Measurements from ENCODE around the gene CHCHD1.
"Not testable (repeated sequence)": the region's sequence is repeated elsewhere in the genome, so short reads cannot be mapped to it uniquely, and the experiment has no call there.

CHCHD1 gene

DNA sequence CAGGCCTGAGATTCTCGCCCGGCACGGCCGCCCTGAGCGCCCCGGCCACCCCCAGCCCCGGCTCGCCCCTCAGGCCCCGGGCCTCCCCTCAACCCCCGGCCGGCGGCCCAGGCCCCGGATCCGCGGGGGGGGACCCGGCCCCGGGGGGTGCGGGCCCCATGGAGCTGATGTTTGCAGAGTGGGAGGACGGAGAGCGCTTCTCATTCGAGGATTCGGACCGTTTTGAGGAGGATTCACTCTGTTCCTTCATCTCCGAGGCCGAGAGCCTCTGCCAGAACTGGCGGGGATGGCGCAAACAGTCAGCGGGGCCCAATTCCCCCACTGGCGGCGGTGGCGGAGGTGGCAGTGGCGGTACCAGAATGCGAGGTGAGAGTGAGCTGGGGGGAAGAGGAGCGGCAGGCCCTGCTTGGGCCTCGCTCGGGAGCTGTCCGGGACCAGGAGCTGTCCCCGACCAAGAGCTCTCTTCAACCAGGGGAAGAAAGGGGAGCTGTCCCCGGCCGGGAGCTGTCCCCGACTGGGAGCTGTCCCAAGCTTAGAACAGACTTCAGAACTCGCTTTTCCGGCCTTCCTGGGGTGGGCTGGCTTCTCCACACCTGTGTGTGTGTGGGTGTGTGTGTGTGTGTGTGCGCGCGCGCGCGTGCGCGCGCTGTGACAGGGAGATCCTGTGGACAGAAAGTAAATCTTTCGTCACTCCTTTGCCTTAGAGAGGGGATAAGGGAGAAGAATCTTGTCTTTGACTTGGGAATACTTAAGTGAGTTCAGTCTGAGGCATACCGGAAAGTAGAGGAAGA, 4.1 kb downstream of the CHCHD1 start:
- Histone ChIP-seq H3K4me3 (replicated peaks; ENCODE audit: low read depth, low read length) (peak overlapping the region; percentile 92), H3K36me3 (ENCODE audit: control insufficient read depth, insufficient read depth, low read length) (peaks cover 15% of the 10 kb centered on the region), H3K27me3 (replicated peaks; ENCODE audit: control insufficient read depth, insufficient read depth, low read length) (no peaks in the 10 kb centered on the region)
- TF ChIP-seq, protein P1, sequence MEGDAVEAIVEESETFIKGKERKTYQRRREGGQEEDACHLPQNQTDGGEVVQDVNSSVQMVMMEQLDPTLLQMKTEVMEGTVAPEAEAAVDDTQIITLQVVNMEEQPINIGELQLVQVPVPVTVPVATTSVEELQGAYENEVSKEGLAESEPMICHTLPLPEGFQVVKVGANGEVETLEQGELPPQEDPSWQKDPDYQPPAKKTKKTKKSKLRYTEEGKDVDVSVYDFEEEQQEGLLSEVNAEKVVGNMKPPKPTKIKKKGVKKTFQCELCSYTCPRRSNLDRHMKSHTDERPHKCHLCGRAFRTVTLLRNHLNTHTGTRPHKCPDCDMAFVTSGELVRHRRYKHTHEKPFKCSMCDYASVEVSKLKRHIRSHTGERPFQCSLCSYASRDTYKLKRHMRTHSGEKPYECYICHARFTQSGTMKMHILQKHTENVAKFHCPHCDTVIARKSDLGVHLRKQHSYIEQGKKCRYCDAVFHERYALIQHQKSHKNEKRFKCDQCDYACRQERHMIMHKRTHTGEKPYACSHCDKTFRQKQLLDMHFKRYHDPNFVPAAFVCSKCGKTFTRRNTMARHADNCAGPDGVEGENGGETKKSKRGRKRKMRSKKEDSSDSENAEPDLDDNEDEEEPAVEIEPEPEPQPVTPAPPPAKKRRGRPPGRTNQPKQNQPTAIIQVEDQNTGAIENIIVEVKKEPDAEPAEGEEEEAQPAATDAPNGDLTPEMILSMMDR (IDR thresholded peaks at IDR 0.05; ENCODE audit: insufficient read depth, low read length, poor library complexity, severe bottlenecking), result no peak
- peak; percentile 60 for DNase-seq (ENCODE audit: extremely low read depth, insufficient read length)

DNA sequence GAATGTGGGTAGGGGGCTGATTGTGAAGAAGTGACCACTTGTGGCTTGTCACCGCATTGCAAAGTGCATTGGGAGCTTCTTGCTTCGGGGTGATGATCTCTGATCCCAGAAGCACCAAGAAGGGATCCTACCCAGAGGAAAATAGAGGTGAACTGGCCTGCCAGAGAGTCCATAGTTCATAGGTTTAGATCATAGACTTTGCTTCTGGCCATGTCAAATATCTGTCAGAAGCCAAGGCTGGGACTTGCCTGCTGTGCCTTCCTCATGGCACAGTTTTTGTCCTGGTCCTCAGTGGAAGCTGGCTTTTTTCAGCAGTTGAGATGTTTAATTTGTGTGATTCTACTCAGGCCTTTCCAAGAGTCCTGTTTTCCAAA, 4.7 kb downstream of the CHCHD1 start:
- TF ChIP-seq, protein P1 (IDR thresholded peaks at IDR 0.05; ENCODE audit: insufficient read depth, low read length, poor library complexity, severe bottlenecking), result no peak
- no peaks in the 10 kb centered on the region for H3K27me3 ChIP-seq (replicated peaks; ENCODE audit: control insufficient read depth, insufficient read depth, low read length)
- DNase-seq (ENCODE audit: extremely low read depth, insufficient read length), result no peak
- H3K4me3 ChIP-seq (replicated peaks; ENCODE audit: low read depth, low read length), result peak overlapping the region; percentile 92
- H3K36me3 ChIP-seq (ENCODE audit: control insufficient read depth, insufficient read depth, low read length), result peaks cover 20% of the 10 kb centered on the region

DNA sequence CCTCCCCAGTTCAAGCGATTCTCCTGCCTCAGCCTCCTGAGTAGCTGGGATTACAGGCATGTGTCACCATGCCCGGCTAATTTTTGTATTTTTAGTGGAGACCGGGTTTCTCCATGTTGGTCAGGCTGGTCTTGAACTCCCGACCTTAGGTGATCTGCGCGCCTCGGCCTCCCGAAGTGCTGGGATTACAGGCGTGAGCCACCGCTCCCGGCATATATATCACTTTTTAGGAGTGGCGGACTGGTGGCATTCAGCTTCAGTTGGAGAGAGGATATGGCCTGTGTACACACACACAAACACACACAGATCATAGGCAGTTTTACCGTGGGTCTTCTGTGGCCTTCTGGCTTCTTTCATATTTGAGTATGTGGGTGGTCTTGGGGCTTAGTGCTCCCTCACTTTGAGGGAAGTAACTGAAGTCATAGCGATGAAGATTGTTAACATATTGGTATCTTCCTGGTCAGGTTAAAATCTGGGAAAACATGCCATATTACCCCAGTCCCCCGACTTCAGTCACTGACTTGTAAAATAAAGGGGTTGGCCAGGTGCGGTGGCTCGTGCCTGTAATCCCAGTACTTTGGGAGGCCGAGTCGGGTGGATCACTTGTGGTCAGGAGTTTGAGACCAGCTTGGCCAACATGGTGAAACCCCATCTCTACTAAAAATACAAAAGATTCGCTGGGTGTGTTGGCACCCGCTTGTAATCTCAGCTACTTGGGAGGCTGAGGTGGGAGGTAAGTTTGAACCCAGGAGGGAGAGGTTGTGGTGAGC, 5.4 kb downstream of the CHCHD1 start:
- not testable (repeated sequence) for H3K4me3 ChIP-seq (replicated peaks; ENCODE audit: low read depth, low read length); DNase-seq (ENCODE audit: extremely low read depth, insufficient read length); H3K27me3 ChIP-seq (replicated peaks; ENCODE audit: control insufficient read depth, insufficient read depth, low read length)
- peaks cover 27% of the 10 kb centered on the region for H3K36me3 ChIP-seq (ENCODE audit: control insufficient read depth, insufficient read depth, low read length)

DNA sequence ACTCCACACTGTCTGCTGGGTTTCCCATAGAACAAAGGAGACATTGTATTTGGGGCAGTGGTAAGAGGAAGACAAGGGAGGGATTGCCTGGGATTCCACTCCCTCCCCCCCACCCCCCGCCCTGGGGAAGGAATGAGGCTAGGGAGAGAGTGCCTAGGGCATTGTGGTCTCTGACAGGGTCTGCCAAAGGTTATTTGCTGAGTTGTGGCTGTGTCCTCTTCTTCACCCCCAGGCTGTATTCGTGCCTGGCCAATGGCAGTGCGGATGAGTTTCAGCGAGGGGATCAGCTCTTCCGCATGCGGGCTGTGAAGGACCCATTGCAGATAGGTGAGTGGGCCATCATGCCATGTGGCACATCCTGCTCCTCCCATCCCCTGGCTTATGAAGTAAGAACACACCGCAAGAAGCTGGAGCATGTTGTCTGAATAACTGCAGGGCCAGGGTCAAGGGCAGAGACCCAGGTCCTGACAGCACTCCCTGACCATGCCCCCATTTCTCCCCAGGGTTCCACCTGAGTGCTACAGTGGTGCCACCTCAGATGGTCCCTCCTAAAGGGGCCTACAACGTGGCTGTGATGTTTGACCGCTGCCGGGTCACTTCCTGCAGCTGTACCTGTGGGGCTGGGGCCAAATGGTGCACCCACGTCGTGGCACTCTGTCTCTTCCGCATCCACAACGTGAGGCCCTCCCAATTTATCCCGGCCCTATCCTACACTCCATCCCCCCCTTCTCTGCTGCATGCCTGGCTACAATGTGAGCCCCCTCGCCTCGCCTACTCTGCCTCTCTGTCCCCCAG, 7.2 kb downstream of the CHCHD1 start:
- TF ChIP-seq, protein P1 (IDR thresholded peaks at IDR 0.05; ENCODE audit: insufficient read depth, low read length, poor library complexity, severe bottlenecking), result no peak
- H3K4me3 ChIP-seq (replicated peaks; ENCODE audit: low read depth, low read length), result no peak overlapping the region
- DNase-seq (ENCODE audit: extremely low read depth, insufficient read length), result no peak
- H3K27me3 ChIP-seq (replicated peaks; ENCODE audit: control insufficient read depth, insufficient read depth, low read length), result no peaks in the 10 kb centered on the region
- peaks cover 42% of the 10 kb centered on the region for H3K36me3 ChIP-seq (ENCODE audit: control insufficient read depth, insufficient read depth, low read length)

DNA sequence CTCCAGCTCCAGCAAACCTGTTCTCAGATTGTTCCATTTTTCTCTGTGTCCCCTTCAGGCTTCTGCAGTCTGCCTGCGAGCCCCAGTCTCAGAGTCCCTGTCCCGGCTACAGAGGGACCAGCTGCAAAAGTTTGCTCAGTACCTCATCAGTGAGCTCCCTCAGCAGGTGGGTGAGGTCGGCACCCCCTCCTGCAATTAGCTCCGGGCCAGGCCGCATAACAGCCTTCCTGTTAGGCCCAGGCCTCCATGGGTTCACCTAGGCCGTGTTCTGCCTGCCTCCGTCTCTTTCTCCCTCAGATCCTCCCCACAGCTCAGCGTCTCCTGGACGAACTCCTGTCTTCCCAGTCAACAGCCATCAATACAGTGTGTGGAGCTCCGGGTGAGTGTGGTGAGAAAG, 7.8 kb downstream of the CHCHD1 start:
- no peak overlapping the region for H3K4me3 ChIP-seq (replicated peaks; ENCODE audit: low read depth, low read length)
- TF ChIP-seq, protein P1 (IDR thresholded peaks at IDR 0.05; ENCODE audit: insufficient read depth, low read length, poor library complexity, severe bottlenecking), result no peak
- no peak for DNase-seq (ENCODE audit: extremely low read depth, insufficient read length)
- H3K27me3 ChIP-seq (replicated peaks; ENCODE audit: control insufficient read depth, insufficient read depth, low read length), result no peaks in the 10 kb centered on the region
- H3K36me3 ChIP-seq (ENCODE audit: control insufficient read depth, insufficient read depth, low read length), result peaks cover 47% of the 10 kb centered on the region

Measured in GM06990 (cell line).